WTC11 (cell line): ENCODE measurements around the gene MAMLD1. TPM values are rescaled to one million over a fixed set of nuclear protein-coding genes. Genes with fewer than 3 reads are reported as not detected.

Source experiments
- FOXK1 ChIP-seq: sonication (generic); formaldehyde crosslinking; IDR thresholded peaks from 2 replicates; pipeline ENCODE4 v1.8.0; 2022; ENCODE audit warnings: mild to moderate bottlenecking, moderate library complexity, missing genetic modification reagents
- NFATC4 ChIP-seq: fragments of 250-450 bp; sonication (Bioruptor Pico); IDR thresholded peaks from 2 replicates; pipeline ENCODE4 v1.9.0; 2021; ENCODE audit warnings: mild to moderate bottlenecking
- ZNF416 ChIP-seq: fragments of 250-450 bp; sonication (Bioruptor Pico); IDR thresholded peaks from 2 replicates; pipeline ENCODE4 v1.9.0; 2021; ENCODE audit warnings: mild to moderate bottlenecking, inconsistent platforms
- total RNA-seq: library from RNA; stranded (reverse); gene quantifications from 3 replicates; pipeline ENCODE4 v1.2.3, GENCODE V29; 2021
- TF ChIP-seq, protein P1 (sequence below): fragments of 250-450 bp; sonication (Bioruptor Pico); IDR thresholded peaks from 2 replicates; pipeline ENCODE4 v2.1.2; 2022; ENCODE audit warnings: mild to moderate bottlenecking, moderate library complexity

The MAMLD1 gene
- total RNA-seq, 1 experiment from 2014 or later, result 0.35 TPM

DNA sequence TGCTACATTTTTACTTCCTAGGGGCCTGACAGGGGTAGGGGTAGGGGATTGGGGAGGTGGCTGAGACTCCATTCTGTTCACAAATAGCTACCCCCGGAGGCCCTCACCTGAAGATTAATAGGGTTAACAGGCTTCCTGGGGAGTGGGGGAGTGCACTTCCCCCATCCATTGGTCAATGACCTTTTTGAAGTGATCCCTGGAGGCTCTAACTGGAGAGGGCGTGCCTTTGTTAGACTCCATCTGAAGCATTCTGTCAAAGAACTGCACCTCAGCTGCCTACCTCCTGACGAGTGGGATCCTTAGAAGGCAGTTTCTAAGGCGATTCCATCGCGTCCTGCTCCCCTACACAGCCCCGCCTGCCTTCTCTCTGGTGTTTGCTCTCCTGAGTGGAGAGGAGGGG is 195.3 kb downstream of the MAMLD1 start (continued):
- TF ChIP-seq FOXK1 (CRISPR knock-in tag) (no peak), NFATC4 (no peak), ZNF416 (CRISPR knock-in tag) (no peak)
- TF ChIP-seq, protein P1, sequence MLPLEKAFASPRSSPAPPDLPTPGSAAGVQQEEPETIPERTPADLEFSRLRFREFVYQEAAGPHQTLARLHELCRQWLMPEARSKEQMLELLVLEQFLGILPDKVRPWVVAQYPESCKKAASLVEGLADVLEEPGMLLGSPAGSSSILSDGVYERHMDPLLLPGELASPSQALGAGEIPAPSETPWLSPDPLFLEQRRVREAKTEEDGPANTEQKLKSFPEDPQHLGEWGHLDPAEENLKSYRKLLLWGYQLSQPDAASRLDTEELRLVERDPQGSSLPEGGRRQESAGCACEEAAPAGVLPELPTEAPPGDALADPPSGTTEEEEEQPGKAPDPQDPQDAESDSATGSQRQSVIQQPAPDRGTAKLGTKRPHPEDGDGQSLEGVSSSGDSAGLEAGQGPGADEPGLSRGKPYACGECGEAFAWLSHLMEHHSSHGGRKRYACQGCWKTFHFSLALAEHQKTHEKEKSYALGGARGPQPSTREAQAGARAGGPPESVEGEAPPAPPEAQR, result no peak

Other genes with a start within 250 kb of the MAMLD1 start
- 7.6 to 10.4 TPM (median 8.6 TPM) in 3 replicates for gene MTM1, start 205.3 kb downstream of the MAMLD1 start, total RNA-seq